NB4 (cell line): ENCODE data around the gene COX8C.

Source experiments
- CTCF ChIP-seq: IDR thresholded peaks from one replicate; pipeline ENCODE4 v1.5.1; 2012; ENCODE audit warnings: low read depth, low read length
- MYC ChIP-seq: IDR thresholded peaks from 2 replicates; pipeline ENCODE4 v1.6.1; 2011; ENCODE audit warnings: low read depth, low read length
- POLR2A ChIP-seq: IDR thresholded peaks from 2 replicates; pipeline ENCODE4 v1.6.1; 2011; ENCODE audit warnings: mild to moderate bottlenecking; ENCODE audit not compliant: insufficient read length; ENCODE audit errors: extremely low read depth

DNA sequence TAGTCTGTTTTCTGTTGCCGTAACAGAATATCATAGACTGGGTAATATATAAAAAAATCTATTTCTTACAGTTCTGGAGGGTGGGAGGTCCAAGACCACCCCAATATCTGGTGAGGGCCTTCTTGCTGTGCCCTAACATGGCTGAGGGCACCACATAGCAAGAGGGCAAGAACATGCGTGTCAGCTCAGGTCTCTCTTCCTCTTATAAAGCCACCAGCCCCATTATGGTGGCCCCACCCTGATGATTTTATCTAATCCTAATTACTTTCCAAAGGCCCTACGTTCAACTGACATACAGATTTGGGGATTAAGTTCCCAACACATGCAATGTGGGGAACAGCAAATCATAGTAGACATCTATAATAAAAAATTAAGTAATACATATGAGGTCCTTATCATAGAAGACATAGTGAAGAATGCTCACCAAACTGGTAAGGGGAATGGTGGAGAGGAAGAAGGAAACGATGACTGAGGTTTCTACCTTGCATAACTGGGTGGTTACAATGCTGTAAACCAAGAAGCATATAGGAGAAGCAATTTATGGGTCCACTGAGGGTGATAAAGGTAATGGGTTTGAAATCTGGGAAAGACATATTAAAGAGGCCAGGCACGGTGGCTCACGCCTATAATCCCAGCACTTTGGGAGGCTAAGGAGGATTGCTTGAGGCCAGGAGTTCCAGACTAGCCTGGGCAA is 41.1 kb upstream of the COX8C start:
- no peak for TF ChIP-seq CTCF
- no peak for TF ChIP-seq POLR2A
- no peak for TF ChIP-seq MYC
